Measurements from ENCODE around the gene PA2G4.
A peak's percentile ranks its signal among the peaks of the same experiment; 100 is the strongest.

Gene PA2G4

DNA sequence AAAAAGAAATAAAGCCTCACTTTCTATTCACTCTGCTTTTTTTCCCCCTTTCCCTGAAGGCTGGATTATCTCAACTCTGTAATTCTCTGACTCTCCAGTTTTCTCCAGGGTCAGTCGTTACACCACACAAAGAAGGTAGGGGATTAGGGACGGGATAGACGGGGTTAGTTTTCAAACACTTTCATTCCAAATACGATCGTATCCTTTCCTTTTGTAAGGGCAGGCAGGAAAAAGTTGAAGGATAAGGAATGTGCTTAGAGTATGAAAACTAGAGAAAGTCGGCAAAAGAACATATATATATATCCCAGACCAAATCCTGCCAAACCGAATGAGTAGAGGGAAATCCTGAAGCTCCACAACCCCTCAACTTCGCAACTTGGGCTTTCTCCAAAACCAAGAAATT lies 23.1 kb downstream of the PA2G4 start:
- no peak for DNase-seq

- DNase-seq, result peak; percentile 91
Measured at GRCh38 chr12:56127888-56128669, 23.7 kb downstream of the PA2G4 start, which contains the start of gene ESYT1. TSS of gene ESYT1 (plus strand) at chr12:56128267. CDS start at chr12:56128320, 53 bp downstream.

GRCh38 chr12:56128670-56129205 lies 24.4 kb downstream of the PA2G4 start:
- DNase-seq, result peak; percentile 20

DNA sequence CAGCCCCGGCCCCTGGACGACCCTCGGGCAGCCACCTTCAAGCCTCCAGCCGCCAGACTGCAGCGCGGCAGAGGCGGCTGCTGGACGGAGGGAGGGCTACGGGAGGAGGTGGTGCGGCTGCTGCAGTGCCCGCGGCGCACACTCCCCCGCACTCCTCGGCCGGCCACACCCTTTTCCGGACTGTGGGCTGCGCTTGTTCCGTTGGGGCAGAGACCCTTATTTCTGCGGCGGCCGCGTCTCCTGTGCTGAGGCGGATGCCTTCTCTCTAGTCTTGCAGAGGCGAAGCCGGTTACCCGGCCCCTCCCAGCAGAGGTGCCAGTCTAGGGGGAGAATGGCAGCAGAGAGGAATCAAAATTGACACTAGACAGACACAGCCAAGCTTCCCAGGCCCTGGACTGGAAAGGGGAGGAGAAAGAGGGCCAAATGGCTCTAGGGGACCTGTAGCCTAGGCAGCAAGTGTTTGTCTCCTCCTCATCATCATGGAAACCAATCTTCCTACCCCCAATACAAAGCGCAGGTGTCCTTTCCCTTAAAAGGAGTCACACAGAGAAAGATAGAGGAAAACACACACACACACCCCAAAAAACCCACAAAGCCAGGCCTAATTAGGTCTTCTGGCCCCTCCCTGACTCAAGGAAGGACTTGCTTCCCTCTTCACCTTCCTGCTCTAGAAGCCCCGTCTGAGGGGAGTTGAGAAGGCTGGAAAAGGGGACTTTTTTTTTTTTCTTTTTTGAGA lies 25.0 kb downstream of the PA2G4 start:
- DNase-seq, result peak; percentile 58

DNA sequence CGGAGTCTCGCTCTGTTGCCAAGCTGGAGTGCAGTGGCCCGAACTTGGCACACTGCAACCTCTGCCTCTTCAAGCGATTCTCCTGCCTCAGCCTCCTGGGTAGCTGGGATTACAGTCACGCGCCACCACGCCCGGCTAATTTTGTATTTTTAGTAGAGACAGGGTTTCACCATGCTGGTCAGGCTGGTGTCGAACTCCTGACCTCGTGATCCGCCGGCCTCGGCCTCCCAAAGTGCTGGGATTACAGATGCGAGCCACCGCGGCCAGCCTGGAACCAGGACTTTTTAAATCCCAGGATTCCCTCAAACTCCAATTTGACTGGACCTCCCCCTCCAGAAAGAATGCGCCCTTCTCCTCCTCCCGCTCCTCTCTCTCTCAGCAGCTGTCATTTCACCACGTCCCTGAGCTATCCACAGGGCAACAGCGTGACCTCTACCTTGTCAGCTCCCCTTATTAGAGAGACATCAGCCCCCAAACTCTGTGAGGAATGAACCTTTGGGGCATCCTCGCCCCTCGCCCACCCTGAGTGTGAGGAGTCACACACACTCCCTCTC lies 25.7 kb downstream of the PA2G4 start:
- DNase-seq, result no peak

DNA sequence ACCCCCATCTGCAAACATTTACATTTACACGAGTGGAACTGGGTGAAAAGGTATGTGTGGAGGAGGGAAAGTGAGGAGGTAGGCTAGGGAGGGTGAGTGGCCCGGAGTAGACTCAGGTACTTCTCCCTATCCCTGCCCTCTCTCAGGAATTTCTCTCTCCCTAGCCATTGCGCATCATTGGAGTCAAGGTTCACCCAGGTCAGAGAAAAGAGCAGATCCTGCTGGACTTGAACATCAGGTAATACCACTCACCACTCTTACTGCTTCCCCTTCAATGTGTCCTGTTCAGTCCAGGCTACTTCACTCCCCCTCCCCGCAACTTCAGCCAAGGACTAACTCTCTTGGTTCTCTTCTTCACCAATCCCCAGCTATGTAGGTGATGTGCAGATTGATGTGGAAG lies 26.5 kb downstream of the PA2G4 start:
- no peak for DNase-seq

DNA sequence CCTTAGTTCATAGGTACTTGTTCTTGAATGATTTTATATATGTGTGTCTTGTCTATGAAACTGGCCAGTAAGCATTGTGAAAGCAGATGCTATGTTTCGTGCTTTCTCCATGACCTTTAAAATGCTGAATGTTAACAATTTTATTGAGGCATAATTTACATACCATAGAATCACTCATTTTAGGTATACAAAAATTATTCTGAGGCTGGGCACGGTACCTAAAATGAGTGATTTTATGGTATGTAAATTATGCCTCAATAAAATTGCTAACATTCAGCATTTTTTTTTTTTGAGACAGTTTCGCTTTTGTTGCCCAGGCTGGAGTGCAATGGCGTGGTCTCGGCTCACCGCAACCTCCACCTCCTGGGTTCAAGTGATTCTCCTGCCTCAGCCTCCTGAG lies 30.5 kb downstream of the PA2G4 start:
- no peak for DNase-seq

DNA sequence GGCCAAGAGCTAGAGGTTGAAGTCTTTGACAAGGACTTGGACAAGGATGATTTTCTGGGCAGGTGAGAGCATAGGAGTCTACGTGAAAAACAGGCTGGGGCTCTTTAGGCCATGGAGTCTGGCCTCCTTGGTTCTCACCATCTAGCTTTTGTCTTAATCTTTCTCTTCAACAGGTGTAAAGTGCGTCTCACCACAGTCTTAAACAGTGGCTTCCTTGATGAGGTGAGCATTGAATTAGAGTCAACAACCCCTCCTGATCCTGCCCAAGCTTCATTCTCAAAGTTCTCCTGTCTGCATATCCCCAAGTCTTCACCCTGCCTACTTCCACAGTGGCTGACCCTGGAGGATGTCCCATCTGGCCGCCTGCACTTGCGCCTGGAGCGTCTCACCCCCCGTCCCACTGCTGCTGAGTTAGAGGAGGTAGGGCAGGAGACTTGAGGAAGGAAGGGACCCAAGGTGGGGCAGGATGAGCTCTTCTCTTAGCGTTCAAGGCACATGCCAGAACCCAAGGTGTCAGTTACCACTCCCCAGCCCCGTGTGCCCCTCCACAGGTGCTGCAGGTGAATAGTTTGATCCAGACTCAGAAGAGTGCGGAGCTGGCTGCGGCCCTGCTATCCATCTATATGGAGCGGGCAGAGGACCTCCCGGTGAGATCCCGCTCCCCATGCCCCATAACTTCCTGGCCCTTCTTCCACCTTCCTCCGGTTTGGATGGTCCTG lies 33.7 kb downstream of the PA2G4 start:
- no peak for DNase-seq

- no peak for DNase-seq
Measured at GRCh38 chr12:56141946-56142784, 37.8 kb downstream of the PA2G4 start.

GRCh38 chr12:56143217-56143616 lies 38.9 kb downstream of the PA2G4 start:
- DNase-seq, result no peak

DNA sequence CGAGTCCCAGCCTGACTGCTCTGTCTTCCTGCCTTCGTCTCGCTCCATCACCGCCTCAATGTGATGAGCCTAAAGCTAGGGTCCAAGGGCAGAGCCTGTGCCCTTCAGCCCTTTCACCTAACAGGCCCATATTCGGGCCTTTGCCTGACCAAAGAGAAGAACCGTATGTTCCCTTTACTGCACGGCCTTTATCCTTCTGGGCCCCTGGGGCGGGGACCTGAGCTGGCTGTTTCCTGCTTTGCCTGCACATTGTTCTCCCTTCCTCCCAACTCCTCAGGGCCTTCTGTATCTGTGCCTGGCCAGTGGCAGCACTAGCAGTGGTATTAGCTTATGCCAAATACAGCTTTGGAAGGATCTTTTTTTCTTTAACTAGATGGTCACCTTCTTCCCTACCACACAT lies 39.5 kb downstream of the PA2G4 start:
- no peak for DNase-seq

GRCh38 chr12:56145217-56145616 lies 40.9 kb downstream of the PA2G4 start:
- DNase-seq, result no peak

DNA sequence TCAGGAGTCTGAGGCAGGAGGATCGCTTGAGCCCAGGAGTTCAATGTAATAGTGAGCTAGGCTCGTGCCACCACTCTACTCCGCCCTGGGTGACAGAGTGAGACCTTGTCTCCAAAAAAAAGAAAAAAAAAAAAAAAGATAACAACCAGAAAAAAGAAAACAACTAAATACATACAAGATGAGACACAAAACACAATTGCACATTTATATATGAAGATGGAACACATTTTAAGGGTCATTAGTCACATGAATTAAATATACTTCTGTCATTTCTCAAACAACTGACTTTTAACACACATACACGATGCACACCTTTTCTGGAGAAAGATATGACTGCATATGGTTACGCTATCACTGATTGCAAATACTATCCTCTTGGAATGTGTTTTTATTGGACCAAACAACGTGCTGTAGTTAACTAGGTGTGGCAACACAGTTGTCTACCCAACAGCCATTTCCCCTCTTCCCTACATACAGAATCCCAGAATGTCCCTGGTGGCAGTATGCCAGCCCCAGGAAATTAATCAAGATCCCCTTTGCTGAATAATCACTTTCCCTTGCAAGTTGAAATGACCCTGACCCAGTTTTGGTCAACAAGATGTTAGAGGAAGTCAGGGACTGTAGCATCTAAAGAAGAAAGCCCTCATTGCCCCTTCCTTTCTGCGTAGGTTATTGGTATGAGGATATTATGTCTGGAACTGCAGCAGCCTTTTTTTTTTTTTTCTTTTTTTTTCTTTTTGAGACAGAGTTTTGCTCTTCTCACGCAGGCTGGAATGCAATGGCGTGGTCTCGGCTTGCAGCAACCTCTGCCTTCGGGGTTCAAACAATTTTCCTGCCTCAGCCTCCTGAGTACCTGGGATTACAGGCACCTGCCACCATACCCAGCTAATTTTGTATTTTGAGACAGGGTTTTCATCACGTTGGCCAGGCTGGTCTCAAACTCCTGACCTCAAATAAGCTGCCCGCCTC lies 42.4 kb downstream of the PA2G4 start:
- DNase-seq, result no peak

GRCh38 chr12:56150563-56150962 lies 46.2 kb downstream of the PA2G4 start:
- no peak for DNase-seq

GRCh38 chr12:56151672-56152131 lies 47.3 kb downstream of the PA2G4 start:
- peak; percentile 66 for DNase-seq

DNA sequence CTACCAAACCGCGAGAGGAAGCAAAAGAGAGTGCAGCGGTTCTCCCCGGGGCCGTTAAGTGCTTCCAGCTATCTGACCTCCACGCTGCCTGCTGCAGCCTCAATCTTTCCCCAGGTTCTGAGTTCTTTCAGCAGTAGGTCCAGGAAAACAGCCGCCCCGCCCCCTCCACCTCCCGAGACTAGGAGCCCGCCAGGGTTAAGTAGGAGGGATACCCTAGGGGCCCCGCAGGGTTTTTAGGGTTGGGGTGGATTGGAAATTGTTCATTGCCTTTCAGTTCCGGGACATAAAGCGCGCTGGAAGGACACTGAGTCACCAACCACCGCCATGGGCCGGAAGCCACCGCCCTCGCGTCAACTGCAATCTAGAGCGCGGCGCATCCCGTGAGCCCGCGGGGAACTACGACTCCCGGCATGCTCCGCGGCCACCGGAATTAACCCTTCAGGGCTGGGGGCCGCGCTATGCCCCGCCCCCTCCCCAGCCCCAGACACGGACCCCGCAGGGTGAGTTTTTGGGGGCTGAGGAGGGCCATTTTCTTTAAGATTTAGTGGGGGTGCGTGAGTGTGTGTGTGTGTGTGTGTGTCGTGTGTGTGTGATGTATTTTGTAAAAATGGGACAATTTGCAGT lies 47.9 kb downstream of the PA2G4 start, which contains the start of gene MYL6B:
Gene MYL6B (plus strand): TSS at position 456 of the 624 bp plus-strand sequence. CDS start 1,332 bp downstream, outside the sequence.
- peak; percentile 95 for DNase-seq

GRCh38 chr12:56152756-56153677 lies 48.7 kb downstream of the PA2G4 start:
- no peak for DNase-seq

- no peak for DNase-seq
Measured at GRCh38 chr12:56153678-56154065, 49.3 kb downstream of the PA2G4 start.

- no peak for DNase-seq
Measured at GRCh38 chr12:56154246-56154771, 50.0 kb downstream of the PA2G4 start.

Data from stimulated activated CD4-positive, alpha-beta T cell treated with anti-CD3 and anti-CD28 coated beads, Interleukin-4, amount 100 ng/mL, for 1 hour (primary cell).